ENCODE results near the gene ATAD5. TPM values are rescaled to one million over a fixed set of nuclear protein-coding genes. Genes with fewer than 3 reads are reported as not detected.

ATAD5 gene
- total and polyA plus RNA-seq, 2 of the 4 experiments (the other 2 are of a cell fraction) = 1.0 to 1.3 TPM

DNA sequence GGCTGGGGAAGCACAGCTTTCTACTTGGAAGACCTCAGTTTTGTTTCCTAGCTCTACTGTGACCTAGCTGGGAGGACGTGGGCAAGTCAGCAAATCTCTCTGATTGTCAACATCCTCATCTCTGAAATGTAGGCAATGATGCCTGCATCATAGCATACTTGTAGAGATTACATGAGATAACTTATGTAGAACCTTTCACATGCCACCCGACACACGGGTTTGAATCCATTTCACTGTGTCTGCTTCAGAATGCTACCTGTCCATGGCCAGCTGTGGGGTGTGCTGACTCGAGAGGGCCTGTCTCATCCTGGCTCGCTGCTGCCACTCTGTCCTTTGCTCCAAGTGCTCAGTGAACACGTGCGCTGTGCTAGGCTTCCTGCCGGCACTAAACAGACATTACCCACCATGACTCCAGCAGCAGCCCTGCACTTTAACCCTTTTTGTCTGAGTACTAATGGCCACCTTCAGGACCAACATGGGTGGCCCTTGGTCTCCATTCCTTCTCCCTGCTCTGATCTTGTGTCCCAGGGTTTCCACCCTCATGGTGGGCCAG lies 97.4 kb downstream of the ATAD5 start:
- Histone ChIP-seq H4K5ac (ENCODE audit: low read depth, low read length) (no peak overlapping the region), H4K8ac (ENCODE audit: low read depth in 2 of 2, low read length in 2 of 2) (no peak overlapping the region), H2AK5ac (ENCODE audit: low read depth, low read length) (no peak overlapping the region), H4K20me1 (ENCODE audit: insufficient read depth, low read length) (no peaks in the 10 kb centered on the region), H3K56ac (ENCODE audit: extremely low read depth, insufficient read depth, low read length) (no peak overlapping the region), H3K79me1 (ENCODE audit: low read depth in 1 of 2, low read length in 2 of 2) (no peaks in the 10 kb centered on the region), H3K4me3 (ENCODE audit: insufficient read depth, low read depth, low read length) (no peak overlapping the region), H3K4me2 (ENCODE audit: low read depth, low read length) (no peak overlapping the region), H2AFZ (replicated peaks; ENCODE audit: low read length, poor library complexity) (peak overlapping the region; percentile 63), H3K36me3 (ENCODE audit: control insufficient read depth, insufficient read depth, low read length) (no peaks in the 10 kb centered on the region), H4K91ac (ENCODE audit: insufficient read depth, low read depth, low read length) (no peak overlapping the region), H3K23ac (ENCODE audit: low read depth, low read length) (no peak overlapping the region), H2BK5ac (ENCODE audit: low read depth, low read length, poor library complexity, severe bottlenecking) (no peak overlapping the region), H3K9me1 (ENCODE audit: insufficient read depth, low read length) (no peaks in the 10 kb centered on the region; the same call in 1 of the 2 replicates), H2BK15ac (ENCODE audit: low read depth, low read length) (no peak overlapping the region), H3K14ac (replicated peaks; ENCODE audit: low read depth, low read length) (0 out of 2 replicates have a peak overlapping the region, but pooled peaks have one; percentile 8), H2BK20ac (ENCODE audit: low read depth, low read length) (no peak overlapping the region), H3K18ac (ENCODE audit: low read depth, low read length) (no peak overlapping the region), H3K9me3 (ENCODE audit: control insufficient read depth, insufficient read depth, low read length) (no peaks in the 10 kb centered on the region), H3K4me1 (ENCODE audit: control insufficient read depth, insufficient read depth, low read length) (no peaks in the 10 kb centered on the region), H3K4ac (ENCODE audit: low read depth, low read length) (no peak overlapping the region), H2AK9ac (replicated peaks; ENCODE audit: low read depth, low read length, poor library complexity) (peak overlapping the region; percentile 61), H2BK120ac (ENCODE audit: low read depth, low read length) (no peak overlapping the region), H3K9ac (ENCODE audit: low read depth, low read length) (no peak overlapping the region), H3K27ac (ENCODE audit: insufficient read depth, low read length) (no peak overlapping the region), H3K27me3 (ENCODE audit: control insufficient read depth, insufficient read depth, low read length) (peaks cover 3% of the 10 kb centered on the region; the same call in 1 of the 2 replicates)
- ChIA-PET POLR2A (ENCODE audit: unreplicated experiment) (no interaction called here), CTCF (no interaction called here)
- intact Hi-C loops (cut with micrococcal nuclease) (no loop called here), dilution Hi-C loops (cut with HindIII; ENCODE audit: low sequenced_read_pairs, unreplicated experiment) (no loop called here), in situ Hi-C loops (cut with MboI; ENCODE audit: low sequenced_read_pairs) (no loop called here)
- no peak for ATAC-seq (ENCODE audit: low read depth)
- DNase-seq = no peak
- TF ChIP-seq RAD21 (IDR thresholded peaks at IDR 0.05; ENCODE audit: low read length) (no peak), RCOR1 (IDR thresholded peaks at IDR 0.05; ENCODE audit: insufficient replicate concordance, low read length) (no peak), CHD1 (IDR thresholded peaks at IDR 0.05; ENCODE audit: low read depth, low read length) (no peak), SMC3 (IDR thresholded peaks at IDR 0.05; ENCODE audit: low read depth, low read length) (no peak), MAFK (IDR thresholded peaks at IDR 0.05; ENCODE audit: low read depth, low read length) (no peak), MAZ (IDR thresholded peaks at IDR 0.05; ENCODE audit: borderline replicate concordance, low read depth, low read length) (no peak), MXI1 (IDR thresholded peaks at IDR 0.05; ENCODE audit: borderline replicate concordance, low read depth, low read length) (no peak), BHLHE40 (IDR thresholded peaks at IDR 0.05; ENCODE audit: low read depth, low read length) (no peak), CEBPB (IDR thresholded peaks at IDR 0.05; ENCODE audit: low read depth, low read length) (no peak), FOS (IDR thresholded peaks at IDR 0.05; ENCODE audit: low read depth, low read length) (no peak)
- TF ChIP-seq, protein P1, sequence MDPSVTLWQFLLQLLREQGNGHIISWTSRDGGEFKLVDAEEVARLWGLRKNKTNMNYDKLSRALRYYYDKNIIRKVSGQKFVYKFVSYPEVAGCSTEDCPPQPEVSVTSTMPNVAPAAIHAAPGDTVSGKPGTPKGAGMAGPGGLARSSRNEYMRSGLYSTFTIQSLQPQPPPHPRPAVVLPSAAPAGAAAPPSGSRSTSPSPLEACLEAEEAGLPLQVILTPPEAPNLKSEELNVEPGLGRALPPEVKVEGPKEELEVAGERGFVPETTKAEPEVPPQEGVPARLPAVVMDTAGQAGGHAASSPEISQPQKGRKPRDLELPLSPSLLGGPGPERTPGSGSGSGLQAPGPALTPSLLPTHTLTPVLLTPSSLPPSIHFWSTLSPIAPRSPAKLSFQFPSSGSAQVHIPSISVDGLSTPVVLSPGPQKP (IDR thresholded peaks at IDR 0.05; ENCODE audit: borderline replicate concordance, low read depth, low read length) = no peak
- TF ChIP-seq, protein P2, sequence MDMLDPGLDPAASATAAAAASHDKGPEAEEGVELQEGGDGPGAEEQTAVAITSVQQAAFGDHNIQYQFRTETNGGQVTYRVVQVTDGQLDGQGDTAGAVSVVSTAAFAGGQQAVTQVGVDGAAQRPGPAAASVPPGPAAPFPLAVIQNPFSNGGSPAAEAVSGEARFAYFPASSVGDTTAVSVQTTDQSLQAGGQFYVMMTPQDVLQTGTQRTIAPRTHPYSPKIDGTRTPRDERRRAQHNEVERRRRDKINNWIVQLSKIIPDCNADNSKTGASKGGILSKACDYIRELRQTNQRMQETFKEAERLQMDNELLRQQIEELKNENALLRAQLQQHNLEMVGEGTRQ (IDR thresholded peaks at IDR 0.05; ENCODE audit: low read depth, low read length) = no peak
- no CpG with 5 or more reads among the region's 8 CpGs for WGBS, 2 experiments (ENCODE audit: extremely low coverage in 2 of 2, insufficient read length in 1 of 2)
- no TSS peak for BruUV-seq (replicated peaks)
